Breast epithelium (tissue), 4 donors: ENCODE results near the gene INAFM1. TPM values are rescaled to one million over a fixed set of nuclear protein-coding genes. Genes with fewer than 3 reads are reported as not detected.

Experiments used
- DNase-seq, 2 donors: peaks; one replicate each; pipeline ENCODE4 v3.0.0-alpha.2; 2019; ENCODE audit warnings: low spot score in 2 of 2
- H3K27ac ChIP-seq, 2 donors: fragments of 200-600 bp; sonication (generic) in 1 of 2; one replicate each; pipeline ENCODE4 v1.5.1; 2016 to 2019; ENCODE audit warnings: mild to moderate bottlenecking in 1 of 2
- H3K27me3 ChIP-seq, 2 donors: fragments of 200-600 bp; sonication (generic) in 1 of 2; one replicate each; pipeline versions ENCODE4 v1.5.1 to v1.6.0; 2017 to 2019; ENCODE audit warnings: control low read depth in 1 of 2, mild to moderate bottlenecking in 1 of 2
- H3K36me3 ChIP-seq: fragments of 200-600 bp; one replicate; pipeline ENCODE4 v1.5.1; 2019
- H3K4me1 ChIP-seq, 2 donors: fragments of 200-600 bp; sonication (generic); one replicate each; pipeline ENCODE4 v1.5.1; 2016 to 2019; ENCODE audit warnings: control low read depth in 1 of 2
- H3K4me3 ChIP-seq, 3 donors: fragments of 200-600 bp; sonication (generic); 1 replicate in 2 of 3; 2 replicates in 1 of 3; pipeline ENCODE4 v1.5.1; 2016 to 2019; ENCODE audit warnings: mild to moderate bottlenecking in 3 of 3, moderate library complexity in 2 of 3
- H3K9me3 ChIP-seq, 2 donors: fragments of 200-600 bp; sonication (generic) in 1 of 2; one replicate each; pipeline ENCODE4 v1.5.1; 2016 to 2019; ENCODE audit warnings: control low read depth in 1 of 2
- CTCF ChIP-seq, 3 donors: fragments of 450-650 bp; IDR thresholded peaks; one replicate each; pipeline ENCODE4 v1.5.1; 2016 to 2017; ENCODE audit warnings: antibody characterized with exemption in 3 of 3, mild to moderate bottlenecking in 3 of 3, moderate library complexity in 3 of 3
- POLR2A ChIP-seq: fragments of 450-650 bp; IDR thresholded peaks from one replicate; pipeline ENCODE4 v1.6.1; 2016; ENCODE audit warnings: antibody characterized with exemption, mild to moderate bottlenecking, moderate library complexity
- POLR2AphosphoS5 ChIP-seq, 3 donors: sonication (generic); formaldehyde crosslinking; IDR thresholded peaks; one replicate each; pipeline ENCODE4 v1.6.1; 2017; ENCODE audit warnings: antibody characterized with exemption in 3 of 3
- intact Hi-C: fragments of 100-400 bp; cut with DNase I; formaldehyde crosslinking; loops from one replicate; pipeline ENCODE4 v1.15.1; 2023; ENCODE audit warnings: low total_unique reads
- total RNA-seq, 3 donors: library from RNA; depleted of rRNA; stranded (reverse); fragments of >200 nt; gene quantifications; one replicate each; pipeline ENCODE4 v1.1.0, GENCODE V29; 2016

Gene INAFM1
- 10 to 100 TPM in 1 of 3 donors, 1 to 10 TPM in 2; 5.3 to 10.5 (median 7.2) TPM for total RNA-seq

- Histone ChIP-seq H3K27ac (peak within 1 kb of the TSS; percentile 99 to 100), H3K27me3 (no peaks in the 10 kb centered on the region), H3K4me1 (no peaks in the 10 kb centered on the region), H3K4me3 (peak within 1 kb of the TSS; percentile 65 to 91 (median 85)), H3K36me3 (no peaks in the 10 kb centered on the region), H3K9me3 (no peaks in the 10 kb centered on the region)
- DNase-seq, result peak; percentile 97 to 99
- TF ChIP-seq POLR2AphosphoS5 (IDR thresholded peaks at IDR 0.05) (peak in 2 of 3 donors; percentile 9 to 64), CTCF (IDR thresholded peaks at IDR 0.05) (no peak), POLR2A (peak; percentile 30)
- intact Hi-C loops, result no loop called here
Measured at GRCh38 chr19:47274071-47274890, at the start of gene INAFM1. INAFM1 (plus strand) TSS chr19:47274885; CDS start chr19:47274920, 35 bp downstream.

- no peaks in the 10 kb centered on the region for H3K36me3 ChIP-seq
- no peaks in the 10 kb centered on the region for H3K27me3 ChIP-seq
- TF ChIP-seq POLR2AphosphoS5 (IDR thresholded peaks at IDR 0.05), result peak; percentile 99
- peak; percentile 84 for TF ChIP-seq POLR2A
- TF ChIP-seq CTCF (IDR thresholded peaks at IDR 0.05), result peak in 2 of 3 donors; percentile 16 to 66
- intact Hi-C loops, result no loop called here
- H3K4me3 ChIP-seq, result peak overlapping the region; percentile 97 to 99 (median 98)
- peaks cover 3 to 7% of the 10 kb centered on the region in 2 donors for H3K4me1 ChIP-seq
- no peaks in the 10 kb centered on the region for H3K9me3 ChIP-seq
- peak overlapping the region; percentile 99 to 100 for H3K27ac ChIP-seq
- peak; percentile 86 to 94 for DNase-seq
Measured at GRCh38 chr19:47225746-47226425, 48.8 kb upstream of the INAFM1 start.

GRCh38 chr19:47226426-47227351, 48.0 kb upstream of the INAFM1 start:
- DNase-seq, result peak; percentile 77 to 84
- H3K4me1 ChIP-seq, result peaks cover 3 to 7% of the 10 kb centered on the region in 2 donors

More at GRCh38 chr19:47226426-47227351, 48.0 kb upstream of the INAFM1 start:
- TF ChIP-seq POLR2A (peak; percentile 20), CTCF (IDR thresholded peaks at IDR 0.05) (no peak), POLR2AphosphoS5 (IDR thresholded peaks at IDR 0.05) (peak in 2 of 3 donors; percentile 20 to 50)
- Histone ChIP-seq H3K36me3 (no peaks in the 10 kb centered on the region), H3K27me3 (no peaks in the 10 kb centered on the region), H3K27ac (peak overlapping the region; percentile 99 to 100), H3K4me3 (peak overlapping the region; percentile 97 to 99 (median 98)), H3K9me3 (no peaks in the 10 kb centered on the region)
- intact Hi-C loops, result no loop called here
